Body of pancreas (tissue), 4 donors: ENCODE data around the gene CCDC117.

Experiments used
- CTCF ChIP-seq, 7 experiments: fragments of 450-650 bp in 4 of 7; fragments of 200-600 bp in 3 of 7; sonication (generic) in 3 of 7; IDR thresholded peaks; one replicate each; pipeline ENCODE4 v1.5.1; 2016 to 2019; ENCODE audit warnings: antibody characterized with exemption in 7 of 7
- POLR2A ChIP-seq, 3 donors: fragments of 450-650 bp; IDR thresholded peaks; one replicate each; pipeline ENCODE4 v1.6.1; 2016; ENCODE audit warnings: antibody characterized with exemption in 3 of 3, mild to moderate bottlenecking in 2 of 3

- TF ChIP-seq CTCF (IDR thresholded peaks at IDR 0.05) (no peak), POLR2A (IDR thresholded peaks at IDR 0.05) (no peak)
These were observed 3.6 kb upstream of the CCDC117 start for GRCh38 chr22:28768701-28769393.
